DMS53 (cell line): ENCODE measurements around the gene MKNK2.
"Not testable (repeated sequence)": the region's sequence is repeated elsewhere in the genome, so short reads cannot be mapped to it uniquely, and the experiment has no call there.

Source experiments
- DNase-seq: peaks from one replicate; lab custom pipeline; 2025; lab: John Stamatoyannopoulos, UW

MKNK2 gene

DNA sequence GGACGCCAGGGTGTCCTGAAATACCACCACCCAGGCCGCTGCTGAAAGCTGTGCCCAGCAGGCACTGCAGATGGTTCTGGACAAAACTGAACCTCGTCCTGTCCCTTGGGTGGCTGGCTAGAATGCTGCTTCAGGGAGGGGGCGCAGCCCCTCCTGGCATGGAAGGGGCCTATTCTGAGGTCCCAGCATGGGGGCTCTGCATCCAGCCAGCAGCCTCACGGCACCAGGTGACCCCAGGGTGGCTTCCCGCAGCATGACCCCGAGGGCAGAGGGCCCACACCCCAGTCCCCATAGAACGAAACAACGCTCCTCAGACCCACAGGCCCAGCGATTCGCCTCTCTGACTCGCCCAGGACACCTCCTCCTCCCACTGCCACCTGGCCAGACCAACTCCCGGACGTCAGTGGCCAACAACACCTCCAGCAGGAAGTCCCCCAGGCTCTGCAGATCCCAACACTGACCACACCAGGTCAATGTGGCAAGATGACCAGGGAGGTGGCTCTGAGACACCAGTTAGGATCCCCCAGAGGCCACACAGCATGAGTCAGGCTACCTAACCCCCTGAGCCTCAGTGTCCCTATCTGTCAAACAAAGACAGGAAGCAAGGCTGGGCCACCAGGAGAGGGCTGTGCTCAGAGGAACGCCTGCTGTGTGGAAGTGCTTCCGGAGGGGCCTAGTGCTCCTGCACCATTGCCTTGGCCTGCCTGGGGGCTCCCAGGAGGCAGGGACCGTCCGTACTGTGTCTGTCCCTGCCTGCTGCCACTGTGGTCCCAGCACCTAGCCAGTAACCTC lies 6.1 kb downstream of the MKNK2 start:
- no peak for DNase-seq

DNA sequence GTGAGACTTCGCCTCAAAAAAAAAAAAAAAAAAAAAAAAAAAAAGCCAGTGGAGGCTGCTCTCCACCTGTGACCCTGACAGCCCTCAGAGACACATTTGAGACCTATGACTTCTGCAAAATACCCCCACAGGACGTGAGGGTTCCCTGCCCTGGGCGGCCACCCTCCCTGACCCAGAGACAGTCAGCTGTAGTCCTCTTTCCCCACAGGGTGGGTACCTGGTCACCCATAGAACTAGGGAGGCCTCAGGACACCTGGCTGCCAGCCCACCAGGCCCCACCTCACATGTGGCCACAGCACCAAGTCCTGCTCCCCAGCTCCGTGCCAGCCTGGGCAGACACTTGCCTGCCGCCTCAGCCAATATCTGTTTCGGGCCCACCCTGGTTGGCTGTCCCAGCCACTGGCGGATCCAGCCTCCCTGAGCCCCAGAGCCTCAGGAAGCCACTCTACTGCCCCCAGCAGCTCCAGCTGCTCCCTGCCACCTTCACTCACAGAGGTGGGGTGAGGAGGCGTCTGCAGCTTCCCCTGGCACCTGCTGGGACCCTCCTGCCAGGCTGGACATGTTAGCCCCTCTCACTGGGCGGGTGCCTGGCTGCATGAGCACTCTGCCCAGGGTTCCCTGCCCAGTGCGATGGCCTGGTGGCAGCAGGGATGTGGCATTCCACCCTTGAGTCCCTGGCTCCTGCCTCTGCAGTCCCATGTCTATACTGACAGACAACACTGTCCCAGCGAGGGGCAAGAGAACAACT lies 6.9 kb downstream of the MKNK2 start:
- DNase-seq, result peak; percentile 32

DNA sequence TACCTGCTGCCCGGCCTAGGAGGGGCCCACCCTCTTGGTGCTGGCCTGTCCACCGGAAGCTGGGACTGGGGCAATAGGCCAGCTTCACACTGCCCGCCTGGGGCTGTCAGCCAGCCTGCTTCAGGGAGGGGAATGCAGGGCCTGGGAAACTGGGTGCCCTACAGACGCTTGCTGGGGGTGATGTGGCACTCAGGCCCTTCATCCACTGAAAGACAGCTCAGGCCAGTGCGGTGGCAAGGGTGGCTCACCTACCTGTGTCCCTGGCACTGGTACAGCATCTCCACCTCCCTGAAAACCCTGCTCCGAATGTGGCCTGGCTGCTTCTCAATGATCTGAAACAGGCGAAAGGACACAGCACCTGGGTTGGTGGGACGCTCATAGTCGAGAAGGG lies 7.8 kb downstream of the MKNK2 start:
- no peak for DNase-seq

DNA sequence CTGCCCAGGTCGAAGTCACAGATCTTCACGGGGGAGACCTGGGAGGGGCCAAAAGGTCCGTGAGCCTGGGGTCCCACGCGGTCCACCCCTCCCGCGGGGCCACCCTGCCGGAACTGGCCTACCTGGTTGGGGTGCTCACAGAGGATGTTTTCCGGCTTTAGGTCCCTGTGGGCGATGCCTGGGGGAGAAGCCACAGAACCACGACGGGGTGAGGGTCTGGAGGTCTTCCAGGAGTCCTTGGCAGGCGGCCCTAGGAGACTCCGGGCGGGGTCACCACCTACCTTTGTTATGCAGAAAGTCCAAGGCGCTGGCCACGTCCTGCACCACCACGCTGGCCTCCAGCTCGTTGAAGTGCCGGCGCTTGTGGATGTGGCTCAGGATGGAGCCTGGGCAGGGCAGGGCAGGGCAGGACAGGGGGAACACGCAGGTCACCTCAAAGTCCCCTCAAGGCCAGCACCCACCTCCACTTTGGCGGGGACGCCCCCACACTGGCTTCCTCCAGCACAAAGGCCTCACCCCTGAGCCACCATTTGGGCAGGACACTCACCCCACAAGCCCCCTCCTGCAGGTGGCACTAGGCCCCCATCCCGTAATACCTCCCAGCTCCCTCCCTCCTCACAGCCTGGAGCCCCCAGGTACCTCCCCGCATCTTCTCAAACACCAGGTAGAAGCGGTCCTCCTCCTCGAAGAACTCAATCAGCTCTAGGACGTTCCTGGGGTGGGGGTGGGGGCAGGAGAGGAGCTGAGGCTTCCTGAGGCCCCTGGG lies 8.4 kb downstream of the MKNK2 start:
- DNase-seq, result no peak

DNA sequence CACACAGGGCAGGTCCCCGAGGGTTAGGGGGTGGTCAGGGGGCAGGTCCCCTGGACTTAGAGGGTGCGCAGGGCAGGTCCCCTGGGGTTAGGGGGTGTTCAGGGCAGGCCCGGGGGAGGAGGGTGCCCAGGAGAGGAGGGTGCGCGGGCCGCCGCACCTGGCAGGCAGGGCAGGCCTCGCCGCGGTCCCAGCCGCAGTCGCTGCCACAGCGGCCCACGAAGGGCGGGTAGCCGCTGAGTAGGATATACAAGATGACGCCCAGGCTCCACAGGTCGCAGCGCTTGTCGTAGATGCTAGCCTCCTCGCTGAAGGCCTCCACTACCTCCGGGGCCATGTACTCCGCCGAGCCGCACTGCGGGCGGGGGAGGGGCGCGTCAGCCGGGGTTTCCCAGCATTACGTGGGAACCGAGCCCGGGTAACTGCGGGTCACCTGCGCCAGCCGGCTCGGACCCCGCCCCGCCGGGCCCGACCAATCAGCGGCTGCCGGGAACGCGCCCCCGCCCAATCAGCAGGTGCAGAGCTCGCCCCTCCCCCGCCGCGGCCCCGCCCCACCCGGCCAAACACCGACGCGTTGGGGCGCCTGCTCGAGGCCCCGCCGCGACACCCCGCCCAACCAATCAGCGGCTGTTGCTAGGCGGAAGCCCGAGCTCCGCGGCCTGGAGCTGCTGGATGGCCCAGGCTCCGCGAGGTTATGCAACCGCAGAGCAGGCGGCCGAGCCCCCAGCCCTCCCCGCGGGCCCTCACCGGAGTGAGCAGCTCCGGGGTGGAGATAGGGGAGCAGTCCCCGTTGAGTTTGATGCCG lies 9.2 kb downstream of the MKNK2 start:
- peak; percentile 97 for DNase-seq

DNA sequence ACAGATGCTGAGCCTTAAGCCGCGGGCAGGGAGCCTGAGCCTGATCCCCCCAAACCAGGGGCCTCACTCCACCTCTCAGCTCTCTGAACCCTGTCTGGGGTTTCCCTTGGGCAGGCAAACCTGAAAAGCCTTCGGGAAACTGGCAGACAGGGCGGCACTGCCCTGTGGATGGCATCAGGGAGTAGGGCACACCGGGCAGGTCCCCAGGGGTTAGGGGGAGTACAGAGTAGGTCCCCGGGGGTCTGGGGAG lies 9.7 kb downstream of the MKNK2 start:
- no peak for DNase-seq

DNA sequence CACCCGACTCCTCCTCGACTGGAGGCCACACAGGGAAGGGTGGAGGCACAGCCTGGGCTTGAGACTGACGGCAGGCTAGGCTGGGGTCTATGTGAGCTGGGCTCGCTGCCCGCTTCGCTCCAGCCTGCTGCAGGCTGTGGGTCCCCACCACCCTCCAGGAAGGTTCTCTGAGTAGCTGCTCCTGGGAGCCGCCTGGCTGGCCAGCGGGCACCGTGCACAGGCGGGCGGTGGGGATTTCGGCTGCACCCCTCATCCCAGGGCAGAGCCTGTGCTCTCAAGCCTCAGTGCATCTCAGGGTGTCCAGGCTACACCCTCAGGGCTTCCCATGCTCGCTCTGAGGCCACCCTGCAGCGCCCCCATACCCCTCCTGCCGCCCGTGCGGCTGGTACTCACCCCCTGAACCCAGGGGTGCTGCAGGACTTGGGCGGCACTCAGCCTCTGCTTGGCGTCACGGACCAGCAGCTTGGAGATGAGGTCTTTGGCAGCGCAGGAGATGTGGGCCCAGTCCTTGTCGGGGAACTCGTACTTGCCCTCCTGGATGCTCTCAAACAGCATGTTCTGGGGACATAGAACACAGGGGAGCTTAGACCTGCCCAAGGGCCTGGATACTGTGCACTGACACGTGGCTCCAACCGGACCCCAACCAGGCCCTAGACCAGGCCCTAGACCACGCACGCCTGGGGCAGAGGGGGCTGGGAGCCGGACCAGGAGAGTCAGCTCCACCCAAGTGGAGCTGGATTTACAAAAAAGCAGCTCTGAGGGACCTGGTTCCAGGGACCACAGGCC lies 10.2 kb downstream of the MKNK2 start:
- DNase-seq, result no peak

DNA sequence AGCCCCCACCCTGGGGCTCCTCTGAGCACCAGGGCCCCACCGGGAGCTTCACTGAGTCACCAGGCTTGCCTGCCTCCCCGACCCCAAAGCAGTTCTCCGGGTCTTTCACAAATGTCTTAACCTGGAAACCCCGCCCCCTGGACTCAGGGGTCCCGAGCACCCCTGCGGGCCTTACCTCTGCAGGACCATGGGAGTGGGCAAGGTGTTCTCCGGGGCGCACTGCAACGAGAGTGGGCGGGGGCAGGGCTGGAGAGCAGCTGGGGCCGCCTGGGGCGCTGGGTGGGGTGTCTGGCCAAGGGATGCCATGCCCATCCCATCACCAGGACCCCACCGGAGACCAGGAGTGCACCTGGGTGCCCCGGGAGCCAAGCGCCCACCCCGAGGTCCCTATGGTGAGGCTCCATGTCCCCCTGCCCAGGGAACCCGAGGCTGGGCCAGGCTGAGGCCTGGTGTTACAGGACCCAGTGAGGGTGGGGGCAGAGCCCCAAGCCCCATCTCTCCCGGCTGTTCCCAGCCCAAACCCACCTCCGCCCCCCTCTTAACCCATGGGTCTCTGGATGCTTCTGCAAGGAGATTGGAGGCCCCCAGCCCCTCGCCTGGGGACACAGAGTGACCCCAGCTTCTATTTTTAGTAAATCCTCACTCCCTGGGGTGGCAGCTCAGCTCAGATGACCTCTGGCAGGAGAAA lies 10.9 kb downstream of the MKNK2 start:
- DNase-seq, result no peak

DNA sequence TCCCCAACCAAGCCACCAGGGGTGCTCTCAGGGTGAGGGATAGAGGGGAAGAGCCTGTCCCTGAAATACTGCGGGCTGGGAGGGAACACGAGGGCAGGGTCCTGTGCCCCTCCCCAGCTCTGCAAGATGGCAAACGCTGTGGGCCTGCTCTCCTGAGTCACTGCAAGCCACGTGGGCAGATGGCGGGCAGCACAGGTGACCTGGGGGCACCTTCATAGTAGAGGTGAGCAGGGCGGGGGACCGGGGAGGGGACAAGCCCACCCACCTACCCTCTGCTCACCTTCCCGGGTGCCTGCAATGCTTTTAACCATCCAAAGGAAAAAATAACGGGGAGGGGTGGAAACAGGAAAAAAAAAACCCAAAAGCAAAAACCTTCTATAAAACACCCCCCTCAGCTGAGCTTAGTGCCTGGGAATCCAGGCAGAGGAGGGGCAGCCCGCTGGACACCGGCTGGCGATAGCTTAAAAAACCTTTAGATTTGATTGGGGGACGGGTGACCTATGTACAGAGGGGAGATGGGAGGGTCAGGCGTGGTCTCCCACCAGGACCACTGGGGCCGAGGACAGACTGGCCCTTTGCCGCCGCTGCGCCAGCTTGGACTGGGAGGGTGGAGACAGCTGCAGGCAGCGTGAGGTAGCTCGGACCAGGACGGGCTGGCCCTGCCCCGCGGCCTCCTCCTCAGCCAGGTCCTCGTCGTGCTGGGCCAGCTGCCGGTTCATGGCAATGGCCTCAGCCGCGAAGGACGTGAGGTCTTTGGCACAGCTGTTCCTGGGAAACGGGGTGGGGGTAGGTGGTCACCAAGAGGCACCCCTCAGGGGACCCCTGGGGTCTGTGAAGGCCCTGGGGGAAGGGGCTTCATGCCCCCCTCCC lies 11.7 kb downstream of the MKNK2 start:
- DNase-seq, result no peak

DNA sequence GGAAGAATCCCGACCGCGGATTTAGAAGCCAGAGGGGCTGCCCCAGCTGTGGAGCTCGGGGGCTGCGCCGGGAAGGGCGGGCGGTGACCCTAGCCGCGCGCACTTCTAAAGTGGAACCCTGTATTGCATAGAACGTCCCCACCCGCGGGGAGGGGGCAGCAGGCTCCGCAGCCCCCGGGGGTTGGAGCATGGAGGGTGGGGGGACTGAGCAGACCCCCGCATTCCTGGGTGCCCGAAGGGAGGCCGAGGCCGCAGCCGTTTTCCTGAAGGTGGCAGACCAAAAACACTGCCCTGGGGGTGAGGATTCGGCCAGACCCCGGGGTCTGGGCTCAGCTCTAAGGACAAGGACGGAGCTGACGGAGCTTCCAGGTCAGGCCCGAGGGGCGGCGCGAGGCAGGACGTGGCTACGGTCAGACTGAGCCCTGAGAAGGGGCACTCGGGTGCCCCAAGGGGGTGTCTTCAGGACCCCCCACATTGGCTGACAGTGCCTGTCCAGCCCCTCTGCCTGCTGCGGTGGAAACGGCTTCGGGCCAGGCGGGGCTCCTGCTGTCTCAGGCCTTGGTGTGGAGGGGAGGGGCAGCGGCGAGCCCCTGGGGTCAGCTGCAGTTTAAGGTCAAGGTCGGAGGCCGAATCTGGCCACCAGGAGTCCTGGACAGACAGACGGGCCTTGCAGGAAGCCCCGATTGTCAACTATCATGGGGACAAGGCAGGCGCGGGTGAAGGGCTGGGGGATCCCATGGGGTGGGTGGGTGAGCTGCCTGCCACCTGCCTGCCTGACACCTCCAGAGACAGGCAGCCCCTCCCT lies 12.6 kb downstream of the MKNK2 start:
- no peak for DNase-seq

DNA sequence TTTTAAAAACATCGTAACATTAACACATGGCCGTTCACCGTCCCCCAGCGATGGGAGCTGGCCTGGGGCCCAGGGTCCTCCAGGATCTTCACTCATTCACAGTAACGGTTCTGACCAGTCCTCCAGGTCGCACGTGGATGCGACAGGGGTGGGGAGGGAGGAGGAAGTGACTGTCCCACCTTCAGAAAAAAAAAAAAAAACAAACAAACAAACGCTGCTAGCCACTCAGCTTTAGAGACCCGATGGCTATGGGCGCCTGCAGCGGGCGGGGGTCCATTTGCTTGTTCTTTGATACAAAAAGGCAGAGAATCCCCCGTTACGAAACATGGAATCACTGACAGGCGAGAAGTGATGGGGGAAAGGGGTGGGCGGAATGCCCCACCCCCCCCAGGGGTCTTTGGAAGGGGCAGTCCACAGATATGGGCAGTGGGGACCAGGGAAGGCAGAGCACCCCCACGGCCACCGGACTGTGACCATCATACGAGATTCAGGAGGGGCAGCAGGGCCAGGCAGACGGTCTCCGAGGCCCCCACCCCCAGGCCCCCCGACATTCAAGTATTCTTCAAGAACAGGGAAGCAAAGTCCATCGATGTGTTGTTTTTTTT lies 13.3 kb downstream of the MKNK2 start:
- no peak for DNase-seq

DNA sequence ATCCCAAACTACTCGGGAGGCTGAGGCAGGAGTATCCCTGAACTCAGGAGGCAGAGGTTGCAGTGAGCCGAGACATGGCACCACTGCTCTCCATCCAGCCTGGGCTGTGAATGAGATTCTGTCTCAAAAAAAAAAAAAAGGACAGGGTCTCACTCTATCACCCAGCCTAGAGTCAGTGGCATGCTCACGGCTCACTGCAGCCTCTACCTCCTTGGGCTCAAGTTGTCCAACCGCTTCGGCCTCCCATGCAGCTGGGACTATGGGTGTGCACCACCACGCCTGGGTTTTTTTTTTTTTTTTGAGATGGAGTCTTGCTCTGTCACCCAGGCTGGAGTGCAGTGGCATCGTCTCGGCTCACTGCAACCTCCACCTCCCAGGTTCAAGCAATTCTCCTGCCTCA lies 14.6 kb downstream of the MKNK2 start:
- no peak for DNase-seq

DNA sequence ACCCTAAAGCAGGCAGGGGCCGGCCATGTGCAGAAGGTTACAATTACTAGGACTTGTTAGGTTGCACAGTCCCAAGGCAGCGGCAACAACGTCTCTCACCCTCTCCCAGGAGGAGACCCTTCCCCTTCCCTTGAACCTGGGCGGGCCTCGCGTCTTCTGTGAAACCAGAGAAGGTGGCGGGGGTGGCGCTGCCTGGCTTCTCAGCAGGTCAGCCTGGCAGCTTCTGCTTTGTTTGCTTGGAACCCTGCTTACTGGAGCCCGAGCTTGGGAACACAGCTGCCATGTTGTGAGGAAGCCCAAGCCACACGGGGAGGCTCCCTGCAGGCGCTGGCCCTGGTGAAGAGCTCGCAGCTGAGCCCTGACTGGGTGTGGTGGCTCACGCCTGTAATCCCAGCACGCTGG lies 15.5 kb downstream of the MKNK2 start:
- DNase-seq, result no peak

DNA sequence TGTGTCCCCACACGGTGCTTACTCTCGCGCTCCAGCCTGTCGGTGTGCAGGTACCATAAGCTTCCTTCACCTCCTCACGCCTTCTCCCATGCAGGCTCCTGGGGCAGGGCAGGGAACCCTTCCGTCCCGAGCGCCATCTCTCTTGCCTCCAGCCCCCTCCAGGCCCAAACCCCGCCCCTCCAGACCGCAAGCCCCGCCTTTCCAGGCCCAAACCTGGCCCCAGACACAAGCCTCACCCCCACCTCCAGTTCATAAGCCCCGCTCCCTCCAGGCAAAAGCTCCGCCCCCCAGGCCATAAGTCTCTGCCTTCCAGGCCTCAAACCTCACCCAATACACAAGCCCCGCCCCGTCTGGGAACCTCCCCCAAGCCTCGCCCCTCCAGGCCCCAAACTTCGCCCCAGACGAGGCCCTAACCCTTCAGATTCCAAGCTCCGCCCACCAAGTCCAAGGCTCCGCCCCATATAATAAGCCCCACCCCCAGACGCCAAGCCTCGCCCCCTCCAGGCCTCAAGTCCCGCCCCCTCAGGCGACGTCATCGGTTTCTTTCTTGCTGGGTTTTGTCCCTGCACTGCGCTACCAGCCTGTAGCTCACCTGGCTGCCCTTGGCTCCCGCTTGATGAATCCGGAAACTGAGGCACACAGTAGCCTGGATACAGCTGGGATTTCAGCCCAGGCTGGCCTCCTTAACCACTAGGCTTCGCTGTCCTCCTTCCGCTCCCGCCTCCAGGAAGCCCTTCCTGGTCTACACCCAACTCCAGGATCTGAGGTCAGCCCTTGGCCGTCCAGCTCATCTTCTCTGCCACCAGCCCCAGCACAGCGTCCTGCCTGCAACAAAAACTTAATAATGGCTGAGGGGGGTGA lies 16.1 kb downstream of the MKNK2 start:
- peak; percentile 58 for DNase-seq

DNA sequence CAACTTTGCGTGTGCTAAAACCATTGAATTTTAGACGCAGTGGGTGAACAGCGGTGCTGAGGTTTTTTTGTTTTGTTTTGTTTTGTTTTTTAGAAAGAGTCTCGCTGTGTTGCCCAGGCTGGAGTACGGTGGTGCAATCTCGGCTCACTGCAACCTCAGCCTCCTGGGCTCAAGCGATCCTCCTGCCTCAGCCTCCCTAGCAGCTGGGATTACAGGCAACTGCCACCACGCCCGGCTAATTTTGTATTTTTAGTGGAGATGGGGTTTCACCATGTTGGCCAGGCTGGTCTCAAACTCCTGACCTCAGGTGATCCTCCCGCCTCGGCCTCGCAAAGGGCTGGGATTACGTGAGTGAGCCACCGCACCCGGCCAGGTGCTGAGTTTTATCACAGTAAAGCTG lies 16.8 kb downstream of the MKNK2 start:
- not testable (repeated sequence) for DNase-seq

DNA sequence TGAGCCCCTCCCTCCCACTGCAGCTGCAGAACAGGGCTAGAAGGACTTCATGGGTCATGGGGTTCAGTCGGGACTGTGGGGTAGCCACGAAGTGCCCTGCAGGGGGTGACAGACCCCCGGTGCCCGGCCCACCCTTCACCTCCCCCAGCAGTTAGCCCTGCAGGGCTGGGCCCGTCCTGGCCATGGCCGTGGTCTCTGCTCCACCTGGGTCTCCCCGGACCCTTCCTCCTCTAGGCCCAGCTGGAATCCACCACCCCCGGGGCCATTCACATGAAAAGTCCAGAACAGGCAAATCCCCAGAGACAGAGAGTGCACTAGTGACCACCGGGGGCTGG lies 17.3 kb downstream of the MKNK2 start:
- DNase-seq, result no peak

DNA sequence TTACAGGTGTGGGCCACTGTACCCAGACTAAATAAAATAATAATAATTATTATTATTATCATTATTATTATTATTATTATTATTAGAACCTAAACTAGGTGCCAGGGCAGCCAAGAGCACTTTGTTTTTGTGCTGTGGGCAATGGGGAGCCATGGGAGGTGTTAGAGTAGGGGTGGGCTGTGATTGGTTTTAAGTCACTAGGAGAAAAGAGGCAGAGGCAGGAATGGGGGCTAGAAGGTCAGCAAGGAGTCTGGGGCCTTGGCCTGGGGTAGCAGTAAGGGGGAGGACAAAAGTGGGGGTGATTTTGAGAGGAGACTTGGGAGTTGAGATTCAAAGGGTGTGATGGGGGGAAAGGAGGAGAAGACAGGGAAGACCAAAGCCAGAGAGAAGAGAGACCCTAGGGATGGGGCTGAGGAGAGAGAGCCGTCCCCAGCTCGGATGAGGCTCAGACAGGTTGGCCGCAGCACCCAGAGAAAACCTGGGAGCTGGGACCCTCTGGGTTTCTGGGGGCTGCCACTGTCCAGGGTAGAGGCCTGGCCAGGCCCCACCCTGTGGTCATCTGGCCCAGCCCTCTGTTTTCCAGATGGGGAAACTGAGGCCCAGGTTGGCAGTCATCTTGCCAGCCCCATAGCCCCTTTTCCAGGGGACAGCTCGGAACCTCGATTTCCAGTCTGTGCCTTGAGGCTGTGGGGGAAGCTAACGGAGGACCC lies 17.8 kb downstream of the MKNK2 start:
- no peak for DNase-seq
